ENCODE measurements around the gene HOMER1. TPM values are rescaled to one million over a fixed set of nuclear protein-coding genes. Genes with fewer than 3 reads are reported as not detected.

HOMER1 gene
- polyA plus RNA-seq, 3 donors: 0.03 to 0.62 (median 0.04) TPM

DNA sequence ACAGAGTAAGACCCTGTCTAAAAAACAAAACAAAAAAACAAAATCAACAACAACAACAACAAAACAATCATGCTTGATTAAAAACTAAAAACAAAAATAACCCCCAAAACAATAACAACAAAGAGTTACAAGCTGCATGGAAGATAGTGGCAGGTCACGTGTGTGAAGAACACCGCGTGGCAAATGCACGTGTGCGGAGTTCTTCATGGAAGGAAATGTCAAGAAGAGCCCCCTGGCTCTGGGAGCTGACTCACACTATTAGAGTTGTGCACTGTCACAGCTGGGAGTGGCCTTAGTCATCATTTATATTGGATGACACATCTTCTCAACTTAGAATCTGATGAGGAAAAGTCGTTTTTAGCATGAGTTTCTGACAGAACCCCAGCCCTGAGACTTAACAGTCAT, 167.5 kb downstream of the HOMER1 start:
- Histone ChIP-seq H3K4me2 (replicated peaks; ENCODE audit: extremely low read depth, low read length, poor library complexity, severe bottlenecking) (no peak overlapping the region), H3K79me2 (ENCODE audit: insufficient read depth, low read length) (no peaks in the 10 kb centered on the region), H3K9ac (ENCODE audit: insufficient read depth, low read length, poor library complexity, severe bottlenecking) (no peak overlapping the region), H3K36me3 (replicated peaks in 1 of 2; ENCODE audit: control insufficient read depth in 1 of 2, insufficient read depth in 2 of 2, low read length in 2 of 2) (no peaks in the 10 kb centered on the region), H2AFZ (ENCODE audit: insufficient read depth, low read depth, low read length, poor library complexity, severe bottlenecking) (no peak overlapping the region), H3K27me3 (ENCODE audit: control insufficient read depth in 2 of 2, insufficient read depth in 2 of 2, low read length in 2 of 2) (no peaks in the 10 kb centered on the region), H4K20me1 (ENCODE audit: insufficient read depth, low read length) (no peaks in the 10 kb centered on the region), H3K4me1 (ENCODE audit: control insufficient read depth in 1 of 2, insufficient read depth in 2 of 2, low read length in 2 of 2) (no peaks in the 10 kb centered on the region), H3K27ac (ENCODE audit: low read depth in 1 of 2, low read length in 2 of 2) (no peak overlapping the region), H3K9me3 (replicated peaks in 1 of 2; ENCODE audit: control insufficient read depth in 1 of 2, insufficient read depth in 1 of 2, low read length in 2 of 2) (peaks cover 0 to 4% of the 10 kb centered on the region in 2 donors), H3K4me3 (replicated peaks in 1 of 3; ENCODE audit: low read depth in 2 of 3, low read length in 3 of 3) (no peak overlapping the region)
- TF ChIP-seq, protein P1, sequence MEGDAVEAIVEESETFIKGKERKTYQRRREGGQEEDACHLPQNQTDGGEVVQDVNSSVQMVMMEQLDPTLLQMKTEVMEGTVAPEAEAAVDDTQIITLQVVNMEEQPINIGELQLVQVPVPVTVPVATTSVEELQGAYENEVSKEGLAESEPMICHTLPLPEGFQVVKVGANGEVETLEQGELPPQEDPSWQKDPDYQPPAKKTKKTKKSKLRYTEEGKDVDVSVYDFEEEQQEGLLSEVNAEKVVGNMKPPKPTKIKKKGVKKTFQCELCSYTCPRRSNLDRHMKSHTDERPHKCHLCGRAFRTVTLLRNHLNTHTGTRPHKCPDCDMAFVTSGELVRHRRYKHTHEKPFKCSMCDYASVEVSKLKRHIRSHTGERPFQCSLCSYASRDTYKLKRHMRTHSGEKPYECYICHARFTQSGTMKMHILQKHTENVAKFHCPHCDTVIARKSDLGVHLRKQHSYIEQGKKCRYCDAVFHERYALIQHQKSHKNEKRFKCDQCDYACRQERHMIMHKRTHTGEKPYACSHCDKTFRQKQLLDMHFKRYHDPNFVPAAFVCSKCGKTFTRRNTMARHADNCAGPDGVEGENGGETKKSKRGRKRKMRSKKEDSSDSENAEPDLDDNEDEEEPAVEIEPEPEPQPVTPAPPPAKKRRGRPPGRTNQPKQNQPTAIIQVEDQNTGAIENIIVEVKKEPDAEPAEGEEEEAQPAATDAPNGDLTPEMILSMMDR (IDR thresholded peaks at IDR 0.05): no peak
- intact Hi-C loops (cut with micrococcal nuclease): no loop called here
- no peaks in the 10 kb centered on the region for H3K4me1 Mint-ChIP-seq
- peaks cover 0 to 7% (median 2%) of the 10 kb centered on the region in 7 donors for H3K9me3 Mint-ChIP-seq
- H3K4me3 Mint-ChIP-seq: no peak overlapping the region
- WGBS (ENCODE audit: insufficient coverage): 98% methylated on average over 5 of the region's 6 CpGs
- H3K36me3 Mint-ChIP-seq: no peaks in the 10 kb centered on the region
- no peak overlapping the region for H3K27ac Mint-ChIP-seq
- DNase-seq: no peak
- H3K27me3 Mint-ChIP-seq (ENCODE audit: low read depth in 3 of 3): peaks cover 0 to 4% (median 2%) of the 10 kb centered on the region in 3 donors

DNA sequence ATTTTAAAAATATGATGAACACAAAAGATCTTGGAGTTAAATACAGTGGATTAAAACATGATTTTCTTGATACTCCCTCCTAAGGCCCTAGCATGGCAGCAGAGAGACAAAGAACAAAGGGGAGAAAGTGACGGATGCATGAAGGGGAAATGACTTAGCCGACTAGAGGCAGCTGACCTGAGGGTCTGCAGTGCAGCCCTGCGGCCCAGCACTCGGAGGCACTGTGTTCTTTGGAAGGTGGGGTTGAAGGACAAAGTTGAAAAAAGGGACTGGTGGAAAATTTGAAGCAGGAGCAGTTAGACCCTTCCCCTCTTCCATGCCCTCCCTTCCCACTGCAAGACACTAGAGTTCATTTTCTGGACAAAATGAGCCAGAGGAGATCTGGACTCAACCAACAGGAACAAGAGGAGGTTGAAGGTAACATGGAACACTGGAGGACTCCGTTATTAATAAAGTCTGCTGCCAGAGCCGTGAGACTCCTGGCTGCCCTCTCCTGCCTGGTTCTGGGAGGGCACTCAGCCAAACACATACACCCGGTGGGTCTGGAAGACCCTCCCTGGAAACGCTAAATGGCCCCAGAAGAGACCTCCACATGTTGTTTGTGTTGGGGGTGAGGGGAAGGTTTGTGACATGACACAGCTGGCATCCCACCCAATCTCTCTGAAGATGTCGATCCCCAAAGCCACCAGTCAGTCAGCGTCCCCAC, 179.9 kb downstream of the HOMER1 start:
- no peak overlapping the region for H3K27ac ChIP-seq (ENCODE audit: low read depth in 1 of 2, low read length in 2 of 2)
- no peak overlapping the region for H2AFZ ChIP-seq (ENCODE audit: insufficient read depth, low read depth, low read length, poor library complexity, severe bottlenecking)
- H3K9ac ChIP-seq (ENCODE audit: insufficient read depth, low read length, poor library complexity, severe bottlenecking): no peak overlapping the region
- H3K36me3 ChIP-seq (replicated peaks in 1 of 2; ENCODE audit: control insufficient read depth in 1 of 2, insufficient read depth in 2 of 2, low read length in 2 of 2): no peaks in the 10 kb centered on the region
- H4K20me1 ChIP-seq (ENCODE audit: insufficient read depth, low read length): no peaks in the 10 kb centered on the region
- DNase-seq: no peak
- H3K9me3 ChIP-seq (replicated peaks in 1 of 2; ENCODE audit: control insufficient read depth in 1 of 2, insufficient read depth in 1 of 2, low read length in 2 of 2): no peaks in the 10 kb centered on the region
- no peak overlapping the region for H3K4me3 Mint-ChIP-seq
- peak overlapping the region in 1 of 7 donors; percentile 51 for H3K27ac Mint-ChIP-seq
- H3K27me3 Mint-ChIP-seq (ENCODE audit: low read depth in 3 of 3): peaks cover 2 to 4% (median 3%) of the 10 kb centered on the region in 3 donors
- no peaks in the 10 kb centered on the region for H3K4me1 Mint-ChIP-seq
- TF ChIP-seq, protein P1 (IDR thresholded peaks at IDR 0.05): no peak
- H3K4me3 ChIP-seq (replicated peaks in 1 of 3; ENCODE audit: low read depth in 2 of 3, low read length in 3 of 3): no peak overlapping the region
- H3K4me2 ChIP-seq (replicated peaks; ENCODE audit: extremely low read depth, low read length, poor library complexity, severe bottlenecking): no peak overlapping the region
- H3K4me1 ChIP-seq (ENCODE audit: control insufficient read depth in 1 of 2, insufficient read depth in 2 of 2, low read length in 2 of 2): no peaks in the 10 kb centered on the region
- WGBS (ENCODE audit: insufficient coverage): 95% methylated on average over 3 of the region's 10 CpGs
- no peaks in the 10 kb centered on the region for H3K79me2 ChIP-seq (ENCODE audit: insufficient read depth, low read length)
- H3K9me3 Mint-ChIP-seq: peaks cover 0 to 7% (median 1%) of the 10 kb centered on the region in 7 donors
- H3K27me3 ChIP-seq (ENCODE audit: control insufficient read depth in 2 of 2, insufficient read depth in 2 of 2, low read length in 2 of 2): no peaks in the 10 kb centered on the region
- H3K36me3 Mint-ChIP-seq: no peaks in the 10 kb centered on the region
- intact Hi-C loops (cut with micrococcal nuclease): no loop called here

Data from CD14-positive monocyte (primary cell).